K562 (cell line): ENCODE measurements around the gene GCK. TPM values are rescaled to one million over a fixed set of nuclear protein-coding genes. Genes with fewer than 3 reads are reported as not detected.
A peak's percentile ranks its signal among the peaks of the same experiment; 100 is the strongest.

Source experiments
- BHLHE40 ChIP-seq: IDR thresholded peaks from 2 replicates; pipeline ENCODE4 v1.6.1; 2011; ENCODE audit warnings: low read length, improper control_type of control experiment
- CREB1 ChIP-seq, 2 experiments: sonication (generic) in 1 of 2; formaldehyde crosslinking in 1 of 2; IDR thresholded peaks; 2 replicates each; pipeline versions ENCODE4 v1.6.1 to v1.8.0; 2012 to 2022; ENCODE audit warnings: inconsistent platforms in 1 of 2, mild to moderate bottlenecking in 1 of 2, missing genetic modification reagents in 1 of 2, moderate library complexity in 1 of 2
- ESRRA ChIP-seq: fragments of 450-650 bp; IDR thresholded peaks from 2 replicates; pipeline ENCODE4 v1.6.1; 2014; ENCODE audit warnings: low read depth, mild to moderate bottlenecking, moderate library complexity, borderline replicate concordance
- FIP1L1 ChIP-seq: fragments of 200-400 bp; formaldehyde crosslinking; IDR thresholded peaks from 2 replicates; pipeline ENCODE4 v1.6.1; 2018; ENCODE audit warnings: mild to moderate bottlenecking, low read depth, low read length; ENCODE audit not compliant: poor library complexity, severe bottlenecking
- FUS ChIP-seq: fragments of 200-400 bp; formaldehyde crosslinking; optimal IDR thresholded peaks from 2 replicates; pipeline ENCODE3; 2017; ENCODE audit warnings: low read depth, low read length
- HNRNPK ChIP-seq: fragments of 200-400 bp; formaldehyde crosslinking; IDR thresholded peaks from one replicate; pipeline ENCODE4 v1.6.1; 2018; ENCODE audit warnings: mild to moderate bottlenecking, low read depth, low read length; ENCODE audit not compliant: poor library complexity, severe bottlenecking
- KDM4B ChIP-seq, 2 experiments: fragments of 450-650 bp in 1 of 2; sonication (generic) in 1 of 2; IDR thresholded peaks; 2 replicates each; pipeline ENCODE4 v1.6.1; 2016 to 2017; ENCODE audit warnings: borderline replicate concordance in 2 of 2, antibody characterized with exemption in 1 of 2, low read depth in 1 of 2, mild to moderate bottlenecking in 1 of 2
- LARP7 ChIP-seq: fragments of 450-650 bp; IDR thresholded peaks from 2 replicates; pipeline ENCODE4 v1.6.1; 2016
- MYC ChIP-seq, 2 experiments: fragments of 250-450 bp in 1 of 2; sonication (Bioruptor Pico) in 1 of 2; IDR thresholded peaks; 2 replicates each; pipeline versions ENCODE4 v1.5.1 to v1.6.1; 2012 to 2021; ENCODE audit warnings: low read depth in 2 of 2, borderline replicate concordance in 1 of 2, improper control_type of control experiment in 1 of 2, low read length in 1 of 2, mild to moderate bottlenecking in 1 of 2, moderate library complexity in 1 of 2
- NCOA1 ChIP-seq: fragments of 450-650 bp; IDR thresholded peaks from 2 replicates; pipeline ENCODE4 v1.6.1; 2016; ENCODE audit warnings: low read depth
- NUFIP1 ChIP-seq: fragments of 450-650 bp; IDR thresholded peaks from 2 replicates; pipeline ENCODE4 v1.6.1; 2018; ENCODE audit not compliant: partially characterized antibody
- POLR2G ChIP-seq: fragments of 200-400 bp; formaldehyde crosslinking; IDR thresholded peaks from 2 replicates; pipeline ENCODE4 v1.6.1; 2017; ENCODE audit warnings: low read depth, mild to moderate bottlenecking, antibody characterized with exemption, low read length, moderate library complexity
- RBFOX2 ChIP-seq: fragments of 200-400 bp; formaldehyde crosslinking; IDR thresholded peaks from 2 replicates; pipeline ENCODE4 v1.6.1; 2017; ENCODE audit warnings: low read depth, mild to moderate bottlenecking, low read length, moderate library complexity
- RFX1 ChIP-seq: fragments of 450-650 bp; IDR thresholded peaks from 2 replicates; pipeline ENCODE4 v1.6.1; 2016; ENCODE audit warnings: mild to moderate bottlenecking, moderate library complexity
- SRF ChIP-seq, 2 experiments: fragments of 250-450, 450-650 bp in 1 of 2; sonication (Bioruptor Pico) in 1 of 2; sonication (generic) in 1 of 2; formaldehyde crosslinking; IDR thresholded peaks; 2 replicates each; pipeline versions ENCODE4 v1.5.0 to v1.5.1; 2020 to 2022; ENCODE audit warnings: mild to moderate bottlenecking in 1 of 2, missing genetic modification reagents in 1 of 2
- TAF7 ChIP-seq: fragments of 450-650 bp; IDR thresholded peaks from 2 replicates; pipeline ENCODE4 v1.6.1; 2016; ENCODE audit warnings: missing genetic modification characterization, missing compliant biosample characterization
- ZFPM2 ChIP-seq: fragments of 250-450 bp; sonication (Bioruptor Pico); IDR thresholded peaks from 2 replicates; pipeline ENCODE4 v1.5.1; 2022; ENCODE audit warnings: mild to moderate bottlenecking
- ZFX ChIP-seq: sonication (generic); formaldehyde crosslinking; IDR thresholded peaks from 2 replicates; pipeline ENCODE4 v1.8.0; 2022; ENCODE audit warnings: mild to moderate bottlenecking, missing genetic modification reagents, moderate library complexity
- polyA plus RNA-seq, 8 experiments: library from polyadenylated mRNA; depleted of rRNA in 4 of 8; stranded (reverse) in 5 of 8; unstranded in 3 of 8; fragments of >200 nt; fragmentation: Nextera tagmentation in 2 of 8; fragmentation: Illumina TruSeq in 1 of 8; extraction: Ambion mirVana in 2 of 8; extraction: Trizol in 1 of 8; gene quantifications; 2 replicates each; pipeline versions ENCODE4 v1.2.1 to v1.2.3, GENCODE V29; 2011 to 2014; ENCODE audit warnings: inconsistent platforms in 1 of 8, missing spikeins in 1 of 8
- total RNA-seq, 7 experiments: library from RNA; depleted of rRNA in 6 of 7; stranded (reverse); fragments of >200 nt in 6 of 7; fragmentation: Illumina TruSeq in 2 of 7; extraction: Trizol in 2 of 7; gene quantifications; 2 replicates each; pipeline versions ENCODE4 v1.2.1 to v1.2.3, GENCODE V29; 2011 to 2021; ENCODE audit warnings: low replicate concordance in 1 of 7
- TF ChIP-seq, protein P1 (sequence below): fragments of 450-650 bp; IDR thresholded peaks from 2 replicates; pipeline ENCODE4 v1.6.1; 2017; ENCODE audit warnings: antibody characterized with exemption, mild to moderate bottlenecking
- TF ChIP-seq, protein P2 (sequence below): conservative IDR thresholded peaks from 2 replicates; pipeline ENCODE4 v1.6.1; 2011; ENCODE audit warnings: low read depth, mild to moderate bottlenecking, low read length; ENCODE audit not compliant: control insufficient read depth

The GCK gene
- total and polyA plus RNA-seq, 9 of the 15 experiments (the other 6 are each of a cell fraction or from before 2014, with no cell fraction given), result 0.11 to 0.55 (median 0.16) TPM; not detected in 3

DNA sequence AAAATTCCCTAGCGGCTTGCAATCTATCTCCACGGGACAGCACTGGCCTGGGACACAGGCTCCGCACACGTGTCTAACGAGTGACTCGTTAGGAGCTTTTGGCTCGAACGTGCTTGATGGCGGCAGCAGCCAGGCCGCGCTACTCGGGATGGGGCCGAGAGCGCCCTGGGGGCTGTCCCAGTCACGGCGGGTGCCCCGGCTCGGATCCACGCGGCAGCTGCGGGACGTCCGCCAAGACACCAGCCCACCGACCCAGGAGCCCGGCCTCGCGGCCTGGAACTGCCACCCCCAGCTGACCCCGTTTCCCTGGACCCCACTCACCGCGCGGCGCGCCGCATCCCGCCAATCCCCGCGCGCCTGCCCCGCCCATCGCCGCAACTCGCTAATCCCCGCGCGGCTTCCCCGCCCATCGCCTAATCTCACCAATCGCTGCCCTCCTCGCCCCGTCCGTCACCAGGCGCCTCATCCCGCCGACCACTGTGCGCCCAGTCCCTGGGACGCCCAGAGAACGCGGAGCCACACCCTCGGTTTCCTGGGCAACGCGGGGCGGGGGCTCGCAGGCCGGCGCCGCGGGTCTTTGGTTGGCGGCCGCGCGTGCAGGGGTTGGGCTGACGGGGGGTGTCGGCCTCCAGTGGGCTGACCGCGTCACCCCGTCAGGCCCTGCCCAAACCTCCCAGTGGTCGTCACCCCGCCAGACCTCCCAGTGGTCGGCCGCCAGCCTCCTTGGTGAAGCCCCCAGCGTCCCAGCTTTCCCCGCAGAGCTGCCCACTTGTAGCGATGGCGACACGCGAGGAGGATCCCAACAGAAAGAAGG is 65.8 kb downstream of the GCK start, which contains the start of gene POLD2 (continued):
- peak; percentile 88 for TF ChIP-seq CREB1 (IDR thresholded peaks at IDR 0.05)
- peak; percentile 91 for TF ChIP-seq CREB1 (CRISPR knock-in tag; IDR thresholded peaks at IDR 0.05)
- TF ChIP-seq NCOA1, result no peak
- TF ChIP-seq SRF (CRISPR knock-in tag; IDR thresholded peaks at IDR 0.05), result peak in 1 of 2 experiments; percentile 38; a peak in 1 of 4 replicates
- TF ChIP-seq, protein P1, sequence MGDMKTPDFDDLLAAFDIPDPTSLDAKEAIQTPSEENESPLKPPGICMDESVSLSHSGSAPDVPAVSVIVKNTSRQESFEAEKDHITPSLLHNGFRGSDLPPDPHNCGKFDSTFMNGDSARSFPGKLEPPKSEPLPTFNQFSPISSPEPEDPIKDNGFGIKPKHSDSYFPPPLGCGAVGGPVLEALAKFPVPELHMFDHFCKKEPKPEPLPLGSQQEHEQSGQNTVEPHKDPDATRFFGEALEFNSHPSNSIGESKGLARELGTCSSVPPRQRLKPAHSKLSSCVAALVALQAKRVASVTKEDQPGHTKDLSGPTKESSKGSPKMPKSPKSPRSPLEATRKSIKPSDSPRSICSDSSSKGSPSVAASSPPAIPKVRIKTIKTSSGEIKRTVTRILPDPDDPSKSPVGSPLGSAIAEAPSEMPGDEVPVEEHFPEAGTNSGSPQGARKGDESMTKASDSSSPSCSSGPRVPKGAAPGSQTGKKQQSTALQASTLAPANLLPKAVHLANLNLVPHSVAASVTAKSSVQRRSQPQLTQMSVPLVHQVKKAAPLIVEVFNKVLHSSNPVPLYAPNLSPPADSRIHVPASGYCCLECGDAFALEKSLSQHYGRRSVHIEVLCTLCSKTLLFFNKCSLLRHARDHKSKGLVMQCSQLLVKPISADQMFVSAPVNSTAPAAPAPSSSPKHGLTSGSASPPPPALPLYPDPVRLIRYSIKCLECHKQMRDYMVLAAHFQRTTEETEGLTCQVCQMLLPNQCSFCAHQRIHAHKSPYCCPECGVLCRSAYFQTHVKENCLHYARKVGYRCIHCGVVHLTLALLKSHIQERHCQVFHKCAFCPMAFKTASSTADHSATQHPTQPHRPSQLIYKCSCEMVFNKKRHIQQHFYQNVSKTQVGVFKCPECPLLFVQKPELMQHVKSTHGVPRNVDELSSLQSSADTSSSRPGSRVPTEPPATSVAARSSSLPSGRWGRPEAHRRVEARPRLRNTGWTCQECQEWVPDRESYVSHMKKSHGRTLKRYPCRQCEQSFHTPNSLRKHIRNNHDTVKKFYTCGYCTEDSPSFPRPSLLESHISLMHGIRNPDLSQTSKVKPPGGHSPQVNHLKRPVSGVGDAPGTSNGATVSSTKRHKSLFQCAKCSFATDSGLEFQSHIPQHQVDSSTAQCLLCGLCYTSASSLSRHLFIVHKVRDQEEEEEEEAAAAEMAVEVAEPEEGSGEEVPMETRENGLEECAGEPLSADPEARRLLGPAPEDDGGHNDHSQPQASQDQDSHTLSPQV, result no peak
- TF ChIP-seq, protein P2, sequence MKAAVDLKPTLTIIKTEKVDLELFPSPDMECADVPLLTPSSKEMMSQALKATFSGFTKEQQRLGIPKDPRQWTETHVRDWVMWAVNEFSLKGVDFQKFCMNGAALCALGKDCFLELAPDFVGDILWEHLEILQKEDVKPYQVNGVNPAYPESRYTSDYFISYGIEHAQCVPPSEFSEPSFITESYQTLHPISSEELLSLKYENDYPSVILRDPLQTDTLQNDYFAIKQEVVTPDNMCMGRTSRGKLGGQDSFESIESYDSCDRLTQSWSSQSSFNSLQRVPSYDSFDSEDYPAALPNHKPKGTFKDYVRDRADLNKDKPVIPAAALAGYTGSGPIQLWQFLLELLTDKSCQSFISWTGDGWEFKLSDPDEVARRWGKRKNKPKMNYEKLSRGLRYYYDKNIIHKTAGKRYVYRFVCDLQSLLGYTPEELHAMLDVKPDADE, result 0 out of 2 replicates have a peak, but pooled peaks have one; percentile 35
- TF ChIP-seq LARP7, result no peak
- TF ChIP-seq MYC (IDR thresholded peaks at IDR 0.05; ENCODE audit: low read depth, low read length), result peak; percentile 98
- TF ChIP-seq MYC (CRISPR knock-in tag; IDR thresholded peaks at IDR 0.05; ENCODE audit: borderline replicate concordance, low read depth), result peak; percentile 84; the same call in 1 of the 2 replicates
- peak; percentile 91 for TF ChIP-seq POLR2G
- peak; percentile 93 for TF ChIP-seq RFX1
- TF ChIP-seq NUFIP1, result peak; percentile 38
- peak; percentile 19; the same call in 1 of the 2 replicates for TF ChIP-seq ESRRA
- TF ChIP-seq RBFOX2, result peak; percentile 94
- peak; percentile 67 for TF ChIP-seq HNRNPK
- TF ChIP-seq KDM4B (IDR thresholded peaks at IDR 0.05; ENCODE audit: borderline replicate concordance in 2 of 2, low read depth in 1 of 2), result no peak
- TF ChIP-seq TAF7 (tag), result 0 out of 2 replicates have a peak, but pooled peaks have one; percentile 15
- TF ChIP-seq ZFX (CRISPR knock-in tag), result peak; percentile 79
- TF ChIP-seq ZFPM2 (CRISPR knock-in tag), result no peak
- TF ChIP-seq BHLHE40, result peak; percentile 76
- TF ChIP-seq FIP1L1, result peak; percentile 52
- peak; percentile 52 for TF ChIP-seq FUS
